Measurements from ENCODE around the gene RBMS1. TPM values are rescaled to one million over a fixed set of nuclear protein-coding genes. Genes with fewer than 3 reads are reported as not detected.

Gene RBMS1
- total RNA-seq, 1 donor, result 121 TPM

DNA sequence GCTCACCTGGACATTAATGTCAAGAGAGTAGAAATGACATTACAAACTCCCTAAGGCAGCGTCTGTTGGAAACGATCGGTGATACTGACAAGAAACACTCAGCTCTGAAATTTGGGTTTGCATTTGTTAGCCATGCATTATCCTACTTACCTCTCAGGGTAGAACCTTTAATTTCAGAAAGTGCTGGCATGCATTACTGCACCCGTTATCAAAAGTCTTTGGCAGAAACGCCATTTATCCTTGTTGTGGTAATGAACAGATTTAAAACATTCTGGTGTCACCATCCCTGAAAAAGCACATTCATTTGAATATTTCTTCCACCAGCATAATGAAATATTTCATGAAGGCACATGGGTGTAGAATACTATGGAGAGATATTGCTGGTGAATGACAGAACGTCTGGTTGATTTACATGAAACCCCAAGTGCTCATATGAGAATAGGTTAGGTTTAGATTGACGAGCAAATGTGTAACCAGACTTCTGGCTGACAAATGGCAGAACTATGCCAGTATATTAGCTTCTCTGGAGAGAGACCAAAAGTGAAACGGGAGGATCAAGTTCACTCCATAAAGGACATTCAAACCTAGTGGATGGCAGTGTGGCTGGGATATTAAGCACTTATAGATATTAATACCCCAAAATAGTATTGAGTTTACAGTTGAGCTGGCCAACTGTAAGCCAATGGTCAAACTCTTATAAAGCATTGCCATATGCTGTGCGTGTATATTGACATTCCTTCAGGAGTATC, 240.0 kb downstream of the RBMS1 start:
- no peak for DNase-seq (ENCODE audit: low read depth)
- TF ChIP-seq, protein P1, sequence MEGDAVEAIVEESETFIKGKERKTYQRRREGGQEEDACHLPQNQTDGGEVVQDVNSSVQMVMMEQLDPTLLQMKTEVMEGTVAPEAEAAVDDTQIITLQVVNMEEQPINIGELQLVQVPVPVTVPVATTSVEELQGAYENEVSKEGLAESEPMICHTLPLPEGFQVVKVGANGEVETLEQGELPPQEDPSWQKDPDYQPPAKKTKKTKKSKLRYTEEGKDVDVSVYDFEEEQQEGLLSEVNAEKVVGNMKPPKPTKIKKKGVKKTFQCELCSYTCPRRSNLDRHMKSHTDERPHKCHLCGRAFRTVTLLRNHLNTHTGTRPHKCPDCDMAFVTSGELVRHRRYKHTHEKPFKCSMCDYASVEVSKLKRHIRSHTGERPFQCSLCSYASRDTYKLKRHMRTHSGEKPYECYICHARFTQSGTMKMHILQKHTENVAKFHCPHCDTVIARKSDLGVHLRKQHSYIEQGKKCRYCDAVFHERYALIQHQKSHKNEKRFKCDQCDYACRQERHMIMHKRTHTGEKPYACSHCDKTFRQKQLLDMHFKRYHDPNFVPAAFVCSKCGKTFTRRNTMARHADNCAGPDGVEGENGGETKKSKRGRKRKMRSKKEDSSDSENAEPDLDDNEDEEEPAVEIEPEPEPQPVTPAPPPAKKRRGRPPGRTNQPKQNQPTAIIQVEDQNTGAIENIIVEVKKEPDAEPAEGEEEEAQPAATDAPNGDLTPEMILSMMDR (IDR thresholded peaks at IDR 0.05; ENCODE audit: insufficient read depth, low read depth, low read length), result no peak
- H3K4me3 ChIP-seq (ENCODE audit: low read depth, low read length), result no peak overlapping the region

DNA sequence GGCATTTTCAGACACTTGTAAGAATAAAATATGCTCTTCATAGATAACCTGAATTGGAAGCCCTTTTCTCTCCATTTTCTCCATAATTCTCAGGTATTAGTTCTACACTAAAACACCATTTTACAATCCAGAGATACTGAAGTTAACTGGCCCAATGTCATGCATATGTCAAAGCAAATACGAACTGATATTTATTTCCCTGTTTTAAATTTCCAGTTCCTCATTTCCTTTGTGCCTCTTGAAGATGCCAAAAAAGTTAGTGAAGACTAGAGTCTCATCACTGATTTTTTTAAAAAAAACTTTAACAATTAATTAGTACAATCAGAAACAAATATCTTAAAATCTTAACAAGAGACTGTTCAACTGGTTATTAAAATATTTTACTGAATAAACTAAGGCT, 240.7 kb downstream of the RBMS1 start:
- TF ChIP-seq, protein P1 (IDR thresholded peaks at IDR 0.05; ENCODE audit: insufficient read depth, low read depth, low read length), result no peak
- no peak for DNase-seq (ENCODE audit: low read depth)
- no peak overlapping the region for H3K4me3 ChIP-seq (ENCODE audit: low read depth, low read length)

DNA sequence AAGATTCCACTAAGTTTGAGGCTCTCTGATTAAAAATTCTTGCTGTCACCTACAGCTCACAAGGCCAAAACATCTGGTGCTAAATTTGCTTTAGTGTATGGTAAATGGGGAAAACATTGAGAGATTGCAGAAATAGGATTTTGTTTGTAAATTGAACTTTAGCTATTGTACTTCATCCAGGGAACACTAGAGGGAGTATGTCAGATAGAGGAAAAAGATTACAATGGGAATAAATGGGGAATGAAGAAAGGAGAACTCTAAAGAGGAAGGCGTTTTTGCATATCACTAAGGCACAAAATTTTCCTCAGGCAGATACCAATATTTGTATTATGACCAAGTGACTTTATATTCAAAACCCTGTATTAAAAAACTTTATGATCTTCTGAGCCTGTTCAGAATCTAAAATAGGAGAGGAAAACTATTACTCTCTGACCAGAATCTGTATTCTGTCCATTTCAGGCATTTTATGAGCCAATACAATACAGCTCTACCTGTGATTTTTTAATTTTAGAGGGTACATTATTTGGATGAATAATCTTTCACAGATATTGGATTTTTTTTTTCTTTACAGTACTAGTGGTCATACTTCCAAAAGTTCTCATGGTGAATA, 241.2 kb downstream of the RBMS1 start:
- TF ChIP-seq, protein P1 (IDR thresholded peaks at IDR 0.05; ENCODE audit: insufficient read depth, low read depth, low read length), result peak; percentile 84
- H3K4me3 ChIP-seq (ENCODE audit: low read depth, low read length), result no peak overlapping the region
- DNase-seq (ENCODE audit: low read depth), result peak; percentile 49

DNA sequence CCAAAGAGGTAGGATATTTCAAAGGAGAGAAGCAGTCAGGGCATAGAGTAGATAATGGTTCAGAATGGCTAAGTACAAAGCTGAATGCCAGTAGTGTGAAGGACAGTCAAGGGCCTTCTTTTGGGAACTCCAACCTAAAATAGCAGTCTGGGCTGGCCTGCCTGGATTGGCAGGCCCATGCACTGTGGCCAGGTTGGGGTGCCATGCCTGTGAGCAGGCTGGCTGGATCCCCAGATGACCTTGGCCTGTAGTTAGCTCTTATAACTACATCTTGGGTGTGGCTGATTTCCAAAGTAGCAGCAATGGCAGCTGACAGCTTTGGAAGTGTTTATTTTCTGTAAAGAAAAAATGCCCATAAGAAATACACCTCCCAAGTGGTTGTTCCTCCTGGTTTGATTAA, 242.0 kb downstream of the RBMS1 start:
- TF ChIP-seq, protein P1 (IDR thresholded peaks at IDR 0.05; ENCODE audit: insufficient read depth, low read depth, low read length), result no peak
- no peak for DNase-seq (ENCODE audit: low read depth)
- H3K4me3 ChIP-seq (ENCODE audit: low read depth, low read length), result no peak overlapping the region

DNA sequence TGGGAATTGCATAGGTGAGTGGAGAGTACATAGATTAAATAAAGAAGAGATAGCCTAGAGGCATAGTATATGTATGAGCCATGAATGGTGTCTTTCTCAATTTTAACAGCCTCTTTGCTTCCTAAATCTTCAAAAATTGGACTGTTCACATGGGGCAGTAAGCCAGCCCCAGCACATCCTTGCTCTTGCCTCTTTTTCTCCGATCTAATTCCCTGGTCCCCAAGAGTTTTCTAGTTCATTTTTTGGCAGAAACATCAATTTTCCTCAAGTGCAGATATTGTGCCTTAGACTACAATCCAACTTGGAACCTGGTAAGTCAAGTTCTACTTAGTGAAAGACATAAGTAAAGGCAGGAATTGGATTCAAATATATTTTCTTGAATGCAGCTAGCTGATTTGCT, 243.7 kb downstream of the RBMS1 start:
- H3K4me3 ChIP-seq (ENCODE audit: low read depth, low read length), result no peak overlapping the region
- DNase-seq (ENCODE audit: low read depth), result no peak
- TF ChIP-seq, protein P1 (IDR thresholded peaks at IDR 0.05; ENCODE audit: insufficient read depth, low read depth, low read length), result no peak

- TF ChIP-seq, protein P1 (IDR thresholded peaks at IDR 0.05; ENCODE audit: insufficient read depth, low read depth, low read length), result no peak
- no peak for DNase-seq (ENCODE audit: low read depth)
- H3K4me3 ChIP-seq (ENCODE audit: low read depth, low read length), result no peak overlapping the region
These were observed 246.1 kb downstream of the RBMS1 start for GRCh38 chr2:160247296-160248035.

All from fibroblast of villous mesenchyme (primary cell).